K562 (cell line): ENCODE results near the gene PCOLCE2. TPM values are rescaled to one million over a fixed set of nuclear protein-coding genes. Genes with fewer than 3 reads are reported as not detected.

ENCODE experiments used
- ATAC-seq: fragments of 200-7000 bp; cut with Tn5 transposase; 3 replicates; pipeline ENCODE4 v1.9.1; 2020; ENCODE audit warnings: moderate library complexity
- BruUV-seq: library from RNA; stranded (reverse); fragments of 400-500 nt; replicated peaks from 2 replicates; lab custom pipeline; 2021; lab: Mats Ljungman, UMichigan
- CTCF ChIA-PET: fragments of 300-600 bp; formaldehyde crosslinking; extraction: SDS; loops from one replicate; lab custom pipeline; 2021; ENCODE audit warnings: low intra/inter-chr PET ratio; lab: Yijun Ruan, JAX
- POLR2A ChIA-PET: fragments of 300-600, 350-650 bp; sonication (Branson Sonifier 250); formaldehyde crosslinking; extraction: SDS; loops from one replicate; lab custom pipeline; 2021; ENCODE audit warnings: antibody characterized with exemption, inconsistent platforms; lab: Yijun Ruan, JAX
- DNase-seq, 4 experiments: peaks; one replicate each; pipeline versions ENCODE4 v3.0.0 to v3.0.0-alpha.2; 2011 to 2018; ENCODE audit warnings: low spot score in 3 of 4, mixed read lengths in 3 of 4; ENCODE audit errors: extremely low read depth in 1 of 4
- FAIRE-seq: peaks from 2 replicates; lab custom pipeline; 2011; peaks lifted over from hg19 to GRCh38; lab: Jason Lieb, UNC
- H2AFZ ChIP-seq: 2 replicates; pipeline ENCODE4 v1.6.0; 2011; ENCODE audit warnings: low read depth, low read length, control low read depth, inconsistent platforms
- H3K27ac ChIP-seq: fragments of 200-600 bp; 3 replicates; pipeline ENCODE4 v1.8.0; 2011; ENCODE audit warnings: low read depth, mild to moderate bottlenecking, control low read depth, inconsistent platforms, low read length, moderate library complexity, mixed read lengths; ENCODE audit errors: extremely low read depth
- H3K27me3 ChIP-seq, 2 experiments: fragments of 300-600 bp in 1 of 2; 2 replicates in 1 of 2; 3 replicates in 1 of 2; pipeline versions ENCODE4 v1.6.0 to v1.8.0; 2011; ENCODE audit warnings: inconsistent platforms in 2 of 2, low read length in 2 of 2, mild to moderate bottlenecking in 1 of 2, mixed read lengths in 1 of 2, moderate library complexity in 1 of 2; ENCODE audit not compliant: control insufficient read depth in 2 of 2, insufficient read depth in 2 of 2
- H3K36me3 ChIP-seq: fragments of 300-600 bp; 3 replicates; pipeline ENCODE4 v1.8.0; 2011; ENCODE audit warnings: mild to moderate bottlenecking, low read length, inconsistent platforms; ENCODE audit not compliant: control insufficient read depth, insufficient read depth
- H3K4me1 ChIP-seq, 2 experiments: fragments of 200-600 bp in 1 of 2; replicated peaks in 1 of 2; 2 replicates in 1 of 2; 3 replicates in 1 of 2; pipeline versions ENCODE4 v1.5.1 to v1.8.0; 2011; ENCODE audit warnings: inconsistent platforms in 2 of 2, low read length in 2 of 2, mild to moderate bottlenecking in 1 of 2, mixed read lengths in 1 of 2, moderate library complexity in 1 of 2; ENCODE audit not compliant: control insufficient read depth in 2 of 2, insufficient read depth in 2 of 2
- H3K4me2 ChIP-seq: 2 replicates; pipeline ENCODE4 v1.6.1; 2011; ENCODE audit warnings: low read length, control low read depth, inconsistent platforms, mixed read lengths; ENCODE audit not compliant: insufficient read depth
- H3K4me3 ChIP-seq: fragments of 200-600 bp; sonication (generic), shearing (Covaris generic); 2 replicates; pipeline ENCODE4 v1.5.1; 2016; ENCODE audit warnings: control low read depth, inconsistent platforms
- H3K79me2 ChIP-seq: fragments of 200-600 bp; 3 replicates; pipeline ENCODE4 v1.8.0; 2011; ENCODE audit warnings: low read length, inconsistent platforms; ENCODE audit not compliant: control insufficient read depth, insufficient read depth
- H3K9ac ChIP-seq, 2 experiments: 2 replicates each; pipeline versions ENCODE4 v1.6.0 to v1.6.1; 2011; ENCODE audit warnings: low read depth in 2 of 2, low read length in 2 of 2, control low read depth in 1 of 2, inconsistent platforms in 1 of 2, mild to moderate bottlenecking in 1 of 2, mixed read lengths in 1 of 2; ENCODE audit not compliant: insufficient read depth in 1 of 2
- H3K9me1 ChIP-seq: one replicate; pipeline ENCODE4 v1.6.0; 2011; ENCODE audit warnings: inconsistent platforms, mild to moderate bottlenecking, low read length, moderate library complexity; ENCODE audit not compliant: control insufficient read depth, insufficient read depth
- H3K9me3 ChIP-seq: replicated peaks from 2 replicates; pipeline ENCODE4 v1.5.1; 2011; ENCODE audit warnings: low read depth, low read length, inconsistent platforms; ENCODE audit not compliant: control insufficient read depth, insufficient read depth
- H4K20me1 ChIP-seq: replicated peaks from 2 replicates; pipeline ENCODE4 v1.6.1; 2011; ENCODE audit warnings: low read length, inconsistent platforms, mixed read lengths; ENCODE audit not compliant: control insufficient read depth, insufficient read depth
- C11orf30 ChIP-seq: fragments of 450-650 bp; IDR thresholded peaks from 2 replicates; pipeline ENCODE4 v1.6.1; 2016; ENCODE audit warnings: low read depth, mild to moderate bottlenecking
- FOXM1 ChIP-seq, 2 experiments: fragments of 450-650 bp in 1 of 2; sonication (generic) in 1 of 2; formaldehyde crosslinking in 1 of 2; IDR thresholded peaks; 2 replicates each; pipeline versions ENCODE4 v1.6.1 to v1.9.0; 2017 to 2022; ENCODE audit warnings: low read depth in 2 of 2, mild to moderate bottlenecking in 2 of 2, missing genetic modification reagents in 1 of 2, moderate library complexity in 1 of 2
- HDAC8 ChIP-seq: fragments of 450-650 bp; IDR thresholded peaks from 2 replicates; pipeline ENCODE4 v1.6.1; 2016; ENCODE audit warnings: mild to moderate bottlenecking, missing genetic modification characterization, moderate library complexity, missing compliant biosample characterization
- HMG20B ChIP-seq: fragments of 250-450 bp; sonication (Bioruptor Pico); IDR thresholded peaks from 2 replicates; pipeline ENCODE4 v1.5.0; 2021; ENCODE audit warnings: mild to moderate bottlenecking
- HOXB6 ChIP-seq: fragments of 250-450 bp; sonication (Bioruptor Pico); IDR thresholded peaks from 2 replicates; pipeline ENCODE4 v1.5.1; 2022; ENCODE audit warnings: mild to moderate bottlenecking, borderline replicate concordance
- IRF2 ChIP-seq: sonication (generic); formaldehyde crosslinking; IDR thresholded peaks from 2 replicates; pipeline ENCODE4 v1.8.1; 2022; ENCODE audit warnings: mild to moderate bottlenecking, missing genetic modification reagents
- LEF1 ChIP-seq: fragments of 450-650 bp; IDR thresholded peaks from 2 replicates; pipeline ENCODE4 v1.6.1; 2016; ENCODE audit warnings: mild to moderate bottlenecking
- MAFF ChIP-seq: IDR thresholded peaks from 2 replicates; pipeline ENCODE4 v1.6.1; 2012; ENCODE audit warnings: low read length, improper control_type of control experiment
- MIER1 ChIP-seq: fragments of 450-650 bp; IDR thresholded peaks from 2 replicates; pipeline ENCODE4 v1.6.1; 2016; ENCODE audit warnings: antibody characterized with exemption, mild to moderate bottlenecking, low read depth
- NCOA2 ChIP-seq, 2 experiments: fragments of 450-650 bp; IDR thresholded peaks; 2 replicates each; pipeline ENCODE4 v1.6.1; 2018; ENCODE audit warnings: mild to moderate bottlenecking in 2 of 2, moderate library complexity in 1 of 2; ENCODE audit not compliant: partially characterized antibody in 2 of 2
- NFE2 ChIP-seq: IDR thresholded peaks from 2 replicates; pipeline ENCODE4 v1.6.1; 2014; ENCODE audit warnings: antibody characterized with exemption, low read depth
- NFIC ChIP-seq: fragments of 450-650 bp; IDR thresholded peaks from 2 replicates; pipeline ENCODE4 v1.6.1; 2017; ENCODE audit warnings: mild to moderate bottlenecking, inconsistent platforms
- PHTF2 ChIP-seq: fragments of 250-450 bp; sonication (Bioruptor Pico); IDR thresholded peaks from 2 replicates; pipeline ENCODE4 v1.5.0; 2021; ENCODE audit warnings: mild to moderate bottlenecking
- SMARCE1 ChIP-seq: fragments of 450-650 bp; IDR thresholded peaks from 2 replicates; pipeline ENCODE4 v1.7.1; 2016; ENCODE audit warnings: mild to moderate bottlenecking
- TAF9B ChIP-seq: fragments of 450-650 bp; IDR thresholded peaks from 2 replicates; pipeline ENCODE4 v1.6.1; 2018; ENCODE audit warnings: mild to moderate bottlenecking; ENCODE audit not compliant: partially characterized antibody
- U2AF1 ChIP-seq: fragments of 200-400 bp; formaldehyde crosslinking; optimal IDR thresholded peaks from 2 replicates; pipeline ENCODE3; 2017; ENCODE audit warnings: mild to moderate bottlenecking, low read depth, low read length, moderate library complexity
- ZKSCAN3 ChIP-seq: fragments of 250-450 bp; sonication (Bioruptor Pico); IDR thresholded peaks from 2 replicates; pipeline ENCODE4 v1.4.0; 2020
- ZNF282 ChIP-seq: sonication (generic); formaldehyde crosslinking; IDR thresholded peaks from 2 replicates; pipeline ENCODE4 v1.8.1; 2023; ENCODE audit warnings: missing genetic modification reagents
- ZNF586 ChIP-seq: fragments of 450-650 bp; formaldehyde crosslinking; conservative IDR thresholded peaks from 2 replicates; pipeline ENCODE4 v1.4.0; 2020; ENCODE audit warnings: mild to moderate bottlenecking, moderate library complexity
- WGBS: fragments of 100-300 bp; shearing (Covaris generic); methylation state at CpG from one replicate; pipeline ENCODE4 v1.1.6; 2016; ENCODE audit warnings: low coverage, mixed read lengths; ENCODE audit not compliant: insufficient coverage; ENCODE audit errors: missing lambda C conversion rate; 5-methylcytosine and 5-hydroxymethylcytosine counted together
- in situ Hi-C: fragments of 300-500 bp; cut with MboI; formaldehyde crosslinking; loops from 4 replicates; pipeline ENCODE4 v1.15.0; 2018; ENCODE audit warnings: inconsistent platforms, mixed read lengths
- intact Hi-C: fragments of 100-400 bp; cut with micrococcal nuclease; formaldehyde crosslinking; loops from 2 replicates; pipeline ENCODE4 v1.14.2; 2022
- polyA plus RNA-seq, 8 experiments: library from polyadenylated mRNA; depleted of rRNA in 4 of 8; stranded (reverse) in 5 of 8; unstranded in 3 of 8; fragments of >200 nt; fragmentation: Nextera tagmentation in 2 of 8; fragmentation: Illumina TruSeq in 1 of 8; extraction: Ambion mirVana in 2 of 8; extraction: Trizol in 1 of 8; gene quantifications; 2 replicates each; pipeline versions ENCODE4 v1.2.1 to v1.2.3, GENCODE V29; 2011 to 2014; ENCODE audit warnings: inconsistent platforms in 1 of 8, missing spikeins in 1 of 8
- total RNA-seq, 7 experiments: library from RNA; depleted of rRNA in 6 of 7; stranded (reverse); fragments of >200 nt in 6 of 7; fragmentation: Illumina TruSeq in 2 of 7; extraction: Trizol in 2 of 7; gene quantifications; 2 replicates each; pipeline versions ENCODE4 v1.2.1 to v1.2.3, GENCODE V29; 2011 to 2021; ENCODE audit warnings: low replicate concordance in 1 of 7
- TF ChIP-seq, protein P1 (sequence below): sonication (generic); formaldehyde crosslinking; IDR thresholded peaks from 2 replicates; pipeline ENCODE4 v1.8.1; 2022; ENCODE audit warnings: missing genetic modification reagents
- TF ChIP-seq, protein P2 (sequence below): fragments of 250-450 bp; sonication (Bioruptor Pico); IDR thresholded peaks from 2 replicates; pipeline ENCODE4 v1.5.0; 2022; ENCODE audit warnings: mild to moderate bottlenecking

The PCOLCE2 gene
- total and polyA plus RNA-seq, 9 of the 15 experiments (the other 6 are each of a cell fraction or from before 2014, with no cell fraction given), result 0.18 to 1.2 (median 0.65) TPM

DNA sequence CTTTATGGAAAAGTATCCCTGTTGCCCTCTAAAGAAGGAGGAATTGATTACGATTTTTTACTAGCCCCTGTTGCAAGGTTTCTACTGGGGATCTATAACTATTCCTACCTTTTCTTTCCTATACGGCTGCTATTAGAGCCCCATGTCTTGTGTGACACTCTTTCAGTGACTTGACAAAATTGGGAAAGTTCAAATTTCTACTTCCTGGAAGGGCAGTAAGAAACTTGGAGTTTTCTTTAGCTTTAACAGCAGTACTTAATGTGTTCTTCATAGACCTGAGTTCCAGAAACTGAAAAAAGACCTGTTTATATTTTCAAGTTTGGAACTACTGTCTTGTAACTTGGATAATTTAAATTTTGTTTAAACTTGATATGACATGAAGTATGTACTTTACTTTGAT, 110.3 kb downstream of the PCOLCE2 start:
- no TSS peak for BruUV-seq
- peak overlapping the region; percentile 66; the same call in 2 of the 3 replicates for H3K27ac ChIP-seq
- H3K9ac ChIP-seq, result peak overlapping the region in 1 of 2 experiments; percentile 8; a peak in 1 of 4 replicates
- ATAC-seq (peak; percentile 84), DNase-seq (peak in 2 of 4 experiments; percentile 18 to 47), FAIRE-seq (peak; percentile 70)
- H2AFZ ChIP-seq, result peak overlapping the region; percentile 74
- H4K20me1 ChIP-seq, result no peaks in the 10 kb centered on the region
- H3K4me3 ChIP-seq, result no peak overlapping the region
- H3K9me1 ChIP-seq, result no peaks in the 10 kb centered on the region
- in situ Hi-C loops, result no loop called here
- ChIA-PET POLR2A (no interaction called here), CTCF (no interaction called here)
- 7% methylated on average over 2 of the region's 2 CpGs for WGBS
- no peaks in the 10 kb centered on the region for H3K36me3 ChIP-seq
- no peaks in the 10 kb centered on the region for H3K79me2 ChIP-seq
- intact Hi-C loops, result no loop called here
- H3K27me3 ChIP-seq, result no peaks in the 10 kb centered on the region
- peaks cover 0 to 3% of the 10 kb centered on the region in 2 experiments; a peak in 1 of 5 replicates for H3K4me1 ChIP-seq
- no peak overlapping the region for H3K4me2 ChIP-seq
- H3K9me3 ChIP-seq, result no peaks in the 10 kb centered on the region
- TF ChIP-seq ZNF282 (CRISPR knock-in tag) (no peak), NFIC (peak; percentile 35; the same call in 1 of the 2 replicates), C11orf30 (peak; percentile 73), LEF1 (peak; percentile 35; the same call in 1 of the 2 replicates), MIER1 (no peak), SMARCE1 (no peak), NFE2 (peak; percentile 83), U2AF1 (no peak), NCOA2 (IDR thresholded peaks at IDR 0.05; ENCODE audit: partially characterized antibody in 2 of 2) (no peak), HOXB6 (CRISPR knock-in tag) (no peak), TAF9B (peak; percentile 16), PHTF2 (CRISPR knock-in tag) (no peak), HDAC8 (tag) (no peak), HMG20B (no peak), FOXM1 (IDR thresholded peaks at IDR 0.05; ENCODE audit: low read depth) (peak; percentile 25; the same call in 1 of the 2 replicates), FOXM1 (CRISPR knock-in tag; IDR thresholded peaks at IDR 0.05; ENCODE audit: low read depth) (no peak), ZKSCAN3 (CRISPR knock-in tag) (no peak), IRF2 (CRISPR knock-in tag) (no peak), ZNF586 (CRISPR knock-in tag) (no peak), MAFF (peak; percentile 47; the same call in 1 of the 2 replicates)
- TF ChIP-seq, protein P1, sequence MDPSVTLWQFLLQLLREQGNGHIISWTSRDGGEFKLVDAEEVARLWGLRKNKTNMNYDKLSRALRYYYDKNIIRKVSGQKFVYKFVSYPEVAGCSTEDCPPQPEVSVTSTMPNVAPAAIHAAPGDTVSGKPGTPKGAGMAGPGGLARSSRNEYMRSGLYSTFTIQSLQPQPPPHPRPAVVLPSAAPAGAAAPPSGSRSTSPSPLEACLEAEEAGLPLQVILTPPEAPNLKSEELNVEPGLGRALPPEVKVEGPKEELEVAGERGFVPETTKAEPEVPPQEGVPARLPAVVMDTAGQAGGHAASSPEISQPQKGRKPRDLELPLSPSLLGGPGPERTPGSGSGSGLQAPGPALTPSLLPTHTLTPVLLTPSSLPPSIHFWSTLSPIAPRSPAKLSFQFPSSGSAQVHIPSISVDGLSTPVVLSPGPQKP, result no peak
- TF ChIP-seq, protein P2, sequence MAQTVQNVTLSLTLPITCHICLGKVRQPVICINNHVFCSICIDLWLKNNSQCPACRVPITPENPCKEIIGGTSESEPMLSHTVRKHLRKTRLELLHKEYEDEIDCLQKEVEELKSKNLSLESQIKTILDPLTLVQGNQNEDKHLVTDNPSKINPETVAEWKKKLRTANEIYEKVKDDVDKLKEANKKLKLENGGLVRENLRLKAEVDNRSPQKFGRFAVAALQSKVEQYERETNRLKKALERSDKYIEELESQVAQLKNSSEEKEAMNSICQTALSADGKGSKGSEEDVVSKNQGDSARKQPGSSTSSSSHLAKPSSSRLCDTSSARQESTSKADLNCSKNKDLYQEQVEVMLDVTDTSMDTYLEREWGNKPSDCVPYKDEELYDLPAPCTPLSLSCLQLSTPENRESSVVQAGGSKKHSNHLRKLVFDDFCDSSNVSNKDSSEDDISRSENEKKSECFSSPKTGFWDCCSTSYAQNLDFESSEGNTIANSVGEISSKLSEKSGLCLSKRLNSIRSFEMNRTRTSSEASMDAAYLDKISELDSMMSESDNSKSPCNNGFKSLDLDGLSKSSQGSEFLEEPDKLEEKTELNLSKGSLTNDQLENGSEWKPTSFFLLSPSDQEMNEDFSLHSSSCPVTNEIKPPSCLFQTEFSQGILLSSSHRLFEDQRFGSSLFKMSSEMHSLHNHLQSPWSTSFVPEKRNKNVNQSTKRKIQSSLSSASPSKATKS, result no peak
